HG03378 (cell line): ENCODE data around the gene FST.

Experiments
- ATAC-seq: cut with Tn5 transposase; IDR thresholded peaks from one replicate; pipeline ENCODE4 v1.9.1; 2021; ENCODE audit warnings: mild to moderate bottlenecking, moderate library complexity; ENCODE audit not compliant: unreplicated experiment

FST gene

GRCh38 chr5:53508125-53508524, 27.7 kb downstream of the FST start:
- ATAC-seq = no peak

DNA sequence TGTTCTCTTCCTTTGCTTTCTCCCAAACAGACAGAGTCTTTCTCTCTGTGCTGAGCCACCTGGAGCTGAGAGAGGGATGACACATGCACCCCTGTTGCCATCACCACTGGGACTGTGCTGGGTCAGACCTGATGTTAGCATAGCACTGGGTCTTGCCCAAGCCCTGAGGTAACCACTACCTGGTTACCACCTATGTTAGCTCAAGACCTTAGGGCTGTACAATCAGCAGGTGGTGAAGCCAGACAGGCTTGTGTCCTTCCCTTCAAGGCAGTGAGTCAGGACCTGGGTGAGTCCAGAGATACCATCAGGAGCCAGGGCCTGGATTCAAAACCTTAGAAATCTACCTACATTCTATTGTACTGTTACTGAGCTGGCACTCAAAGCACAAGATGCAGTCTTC, 32.1 kb downstream of the FST start:
- no peak for ATAC-seq

DNA sequence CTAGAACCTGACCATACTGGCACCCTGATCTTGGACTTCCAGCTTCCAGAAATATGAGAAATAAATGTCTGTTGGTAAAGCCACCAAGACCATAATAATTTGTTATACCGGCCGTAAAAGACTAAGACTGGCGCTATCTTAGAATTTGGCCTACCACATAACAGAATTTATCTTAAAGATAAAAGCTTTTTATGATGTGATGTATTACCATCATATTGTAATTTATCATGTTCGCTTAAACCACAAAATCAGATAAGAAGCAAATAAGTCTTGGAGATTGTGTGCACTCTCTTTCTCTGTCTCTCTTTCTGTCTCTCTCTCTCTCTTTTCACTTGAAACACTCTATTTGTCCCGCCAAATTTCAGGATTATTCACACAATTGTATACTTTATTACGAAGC, 35.6 kb downstream of the FST start:
- no peak for ATAC-seq

DNA sequence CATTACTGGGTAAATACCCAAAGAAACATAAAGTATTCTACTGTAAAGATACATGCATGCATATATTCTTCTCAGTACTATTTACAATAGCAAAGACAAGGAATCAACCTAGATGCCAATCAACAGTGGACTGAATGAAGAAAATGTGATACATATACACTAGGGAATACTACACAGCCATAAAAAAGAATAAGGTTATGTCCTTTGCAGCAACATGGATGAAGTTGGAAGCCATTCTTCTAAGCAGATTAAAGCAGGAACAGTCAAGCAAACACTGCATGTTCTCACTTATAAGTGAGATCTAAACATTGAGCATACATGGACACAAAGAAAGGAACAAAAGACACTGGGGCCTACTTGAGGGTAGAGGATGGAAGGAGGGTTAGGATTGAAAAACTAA, 40.4 kb downstream of the FST start:
- no peak for ATAC-seq
